GM19351 (cell line): ENCODE measurements around the gene TOR1AIP2.
A peak's percentile ranks its signal among the peaks of the same experiment; 100 is the strongest.

Source experiments
- ATAC-seq: cut with Tn5 transposase; IDR thresholded peaks from one replicate; pipeline ENCODE4 v1.9.1; 2021; ENCODE audit warnings: mild to moderate bottlenecking, moderate library complexity; ENCODE audit not compliant: unreplicated experiment

TOR1AIP2 gene

GRCh38 chr1:179826626-179827280, 50.9 kb downstream of the TOR1AIP2 start:
- no peak for ATAC-seq

- ATAC-seq: no peak
Observed at GRCh38 chr1:179825798-179826460, 51.7 kb downstream of the TOR1AIP2 start.

- ATAC-seq: no peak
Observed at GRCh38 chr1:179825206-179825605, 52.4 kb downstream of the TOR1AIP2 start.

- ATAC-seq: no peak
Observed at GRCh38 chr1:179824265-179824664, 53.3 kb downstream of the TOR1AIP2 start.

GRCh38 chr1:179823693-179824092, 53.9 kb downstream of the TOR1AIP2 start:
- ATAC-seq: no peak

- ATAC-seq: no peak
Observed at GRCh38 chr1:179822065-179822464, 55.5 kb downstream of the TOR1AIP2 start.

GRCh38 chr1:179821524-179821923, 56.1 kb downstream of the TOR1AIP2 start:
- no peak for ATAC-seq

- ATAC-seq: no peak
Observed at GRCh38 chr1:179820226-179820970, 57.2 kb downstream of the TOR1AIP2 start.

- ATAC-seq: no peak
Observed at GRCh38 chr1:179818743-179819173, 58.8 kb downstream of the TOR1AIP2 start.

GRCh38 chr1:179818260-179818659, 59.3 kb downstream of the TOR1AIP2 start:
- no peak for ATAC-seq

- ATAC-seq: no peak
Observed at GRCh38 chr1:179817789-179818188, 59.8 kb downstream of the TOR1AIP2 start.

- no peak for ATAC-seq
Observed at GRCh38 chr1:179817056-179817455, 60.5 kb downstream of the TOR1AIP2 start.

- ATAC-seq: no peak
Observed at GRCh38 chr1:179816196-179816960, 61.2 kb downstream of the TOR1AIP2 start.

GRCh38 chr1:179815641-179816040, 62.0 kb downstream of the TOR1AIP2 start:
- no peak for ATAC-seq

- peak; percentile 35 for ATAC-seq
Observed at GRCh38 chr1:179814546-179814838, 63.1 kb downstream of the TOR1AIP2 start.

- no peak for ATAC-seq
Observed at GRCh38 chr1:179813626-179814545, 63.7 kb downstream of the TOR1AIP2 start.

- ATAC-seq: no peak
Observed at GRCh38 chr1:179812501-179813292, 64.9 kb downstream of the TOR1AIP2 start.

GRCh38 chr1:179810367-179810715, 67.3 kb downstream of the TOR1AIP2 start:
- ATAC-seq: no peak

- peak; percentile 69 for ATAC-seq
Observed at GRCh38 chr1:179809506-179810366, 67.9 kb downstream of the TOR1AIP2 start.
